Naive B cell (primary cell): ENCODE measurements around the gene ALG6. TPM values are rescaled to one million over a fixed set of nuclear protein-coding genes. Genes with fewer than 3 reads are reported as not detected.
"Not testable (repeated sequence)": the region's sequence is repeated elsewhere in the genome, so short reads cannot be mapped to it uniquely, and the experiment has no call there.

Experiments used
- ATAC-seq, 2 donors: fragments of 150-1000 bp; cut with Tn5 transposase; 2 replicates each; pipeline ENCODE4 v1.10.0; 2021; ENCODE audit warnings: low read depth in 2 of 2, mild to moderate bottlenecking in 2 of 2, moderate library complexity in 2 of 2
- DNase-seq: peaks from one replicate; pipeline ENCODE4 v3.0.0; 2022
- H3K27ac Mint-ChIP-seq, 6 donors: one replicate each; pipeline ENCODE4 v1.8.0; 2020 to 2022; ENCODE audit warnings: mild to moderate bottlenecking in 6 of 6, mixed read lengths in 6 of 6, moderate library complexity in 5 of 6, inconsistent platforms in 2 of 6
- H3K27me3 Mint-ChIP-seq, 3 donors: one replicate each; pipeline ENCODE4 v1.8.0; 2021 to 2022; ENCODE audit warnings: mixed read lengths in 3 of 3, mild to moderate bottlenecking in 1 of 3
- H3K36me3 Mint-ChIP-seq, 2 donors: one replicate each; pipeline ENCODE4 v1.8.0; 2020 to 2022; ENCODE audit warnings: mixed read lengths in 2 of 2, inconsistent platforms in 1 of 2, mild to moderate bottlenecking in 1 of 2
- H3K4me1 Mint-ChIP-seq, 3 donors: one replicate each; pipeline ENCODE4 v1.8.0; 2020 to 2022; ENCODE audit warnings: mixed read lengths in 3 of 3, inconsistent platforms in 1 of 3, mild to moderate bottlenecking in 1 of 3, moderate library complexity in 1 of 3
- H3K4me3 Mint-ChIP-seq, 8 donors: one replicate each; pipeline ENCODE4 v1.8.0; 2020 to 2022; ENCODE audit warnings: mild to moderate bottlenecking in 8 of 8, mixed read lengths in 8 of 8, moderate library complexity in 8 of 8, inconsistent platforms in 2 of 8
- H3K9me3 Mint-ChIP-seq, 7 donors: one replicate each; pipeline ENCODE4 v1.8.0; 2020 to 2022; ENCODE audit warnings: mixed read lengths in 7 of 7, mild to moderate bottlenecking in 5 of 7, inconsistent platforms in 2 of 7, moderate library complexity in 1 of 7
- polyA plus RNA-seq, 6 donors: library from polyadenylated mRNA; unstranded; fragments of 300-500 nt; fragmentation: Illumina TruSeq; gene quantifications; one replicate each; pipeline ENCODE4 v1.2.3, GENCODE V29; 2021; ENCODE audit warnings: low read depth in 6 of 6

ALG6 gene
- polyA plus RNA-seq, 6 donors from 2014 or later, result 13.4 to 35.8 (median 22.6) TPM

- no peak overlapping the region for H3K27ac Mint-ChIP-seq
- H3K27me3 Mint-ChIP-seq, result no peaks in the 10 kb centered on the region
- ATAC-seq (no peak), DNase-seq (no peak)
- no peaks in the 10 kb centered on the region for H3K36me3 Mint-ChIP-seq
- H3K4me3 Mint-ChIP-seq, result no peak overlapping the region
- peaks cover 0 to 2% (median 0%) of the 10 kb centered on the region in 3 donors for H3K4me1 Mint-ChIP-seq
- peaks cover 0 to 1% (median 0%) of the 10 kb centered on the region in 7 donors for H3K9me3 Mint-ChIP-seq
These were observed 83.0 kb downstream of the ALG6 start for GRCh38 chr1:63450416-63450815.

DNA sequence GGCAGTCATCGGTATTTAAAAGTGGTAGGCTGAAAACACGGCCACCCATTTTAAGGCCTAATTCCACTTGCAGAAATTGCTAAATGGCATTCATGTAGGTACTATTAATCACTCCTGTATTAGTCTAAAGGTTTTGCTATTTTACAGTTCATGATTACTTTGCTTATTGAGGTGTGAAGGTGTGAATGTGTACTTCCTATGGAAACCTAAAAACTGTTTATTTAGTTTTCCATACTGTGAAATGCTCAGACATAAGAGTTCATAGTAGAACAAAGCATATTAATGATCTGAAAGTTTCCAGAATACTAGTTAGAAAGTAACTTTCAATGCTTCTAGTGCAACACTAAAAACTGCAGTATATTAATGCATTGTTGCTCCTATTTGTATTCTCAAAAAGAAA is 85.8 kb downstream of the ALG6 start:
- no peaks in the 10 kb centered on the region for H3K9me3 Mint-ChIP-seq
- no peak for ATAC-seq
- H3K4me1 Mint-ChIP-seq, result peaks cover 0 to 2% (median 0%) of the 10 kb centered on the region in 3 donors
- no peak overlapping the region for H3K27ac Mint-ChIP-seq
- DNase-seq, result no peak
- no peaks in the 10 kb centered on the region for H3K27me3 Mint-ChIP-seq
- no peak overlapping the region for H3K4me3 Mint-ChIP-seq
- H3K36me3 Mint-ChIP-seq, result peaks cover 4 to 5% of the 10 kb centered on the region in 2 donors

DNA sequence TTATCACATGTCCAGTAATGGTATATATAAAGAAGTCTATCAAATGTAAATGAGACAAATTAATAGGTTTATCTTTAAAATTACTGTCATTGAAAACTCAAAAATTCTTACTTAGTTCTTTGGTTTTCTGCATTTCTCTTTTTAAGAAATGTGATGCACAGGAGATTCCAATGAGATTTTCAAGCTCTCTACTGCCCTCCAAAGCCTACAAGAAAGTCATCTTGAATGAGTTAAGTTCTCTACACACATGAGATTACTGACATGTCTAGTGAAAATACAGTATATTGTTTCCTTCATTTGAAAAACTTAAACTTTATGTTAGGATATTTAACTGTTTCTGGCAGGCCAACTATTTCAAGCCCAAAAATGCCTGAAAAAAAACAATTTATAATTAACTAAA is 86.8 kb downstream of the ALG6 start:
- DNase-seq, result no peak
- ATAC-seq, result no peak
- H3K27ac Mint-ChIP-seq, result no peak overlapping the region
- no peaks in the 10 kb centered on the region for H3K27me3 Mint-ChIP-seq
- no peaks in the 10 kb centered on the region for H3K9me3 Mint-ChIP-seq
- peaks cover 0 to 2% (median 0%) of the 10 kb centered on the region in 3 donors for H3K4me1 Mint-ChIP-seq
- peaks cover 5 to 8% of the 10 kb centered on the region in 2 donors for H3K36me3 Mint-ChIP-seq
- no peak overlapping the region for H3K4me3 Mint-ChIP-seq

GRCh38 chr1:63458750-63459149 is 91.3 kb downstream of the ALG6 start:
- no peak overlapping the region for H3K27ac Mint-ChIP-seq
- no peak for DNase-seq
- no peaks in the 10 kb centered on the region for H3K4me1 Mint-ChIP-seq
- no peak for ATAC-seq
- H3K4me3 Mint-ChIP-seq, result peak overlapping the region in 1 of 8 donors; percentile 37
- H3K9me3 Mint-ChIP-seq, result peaks cover 0 to 21% (median 7%) of the 10 kb centered on the region in 7 donors
- no peaks in the 10 kb centered on the region for H3K27me3 Mint-ChIP-seq
- H3K36me3 Mint-ChIP-seq, result peaks cover 17 to 25% of the 10 kb centered on the region in 2 donors

DNA sequence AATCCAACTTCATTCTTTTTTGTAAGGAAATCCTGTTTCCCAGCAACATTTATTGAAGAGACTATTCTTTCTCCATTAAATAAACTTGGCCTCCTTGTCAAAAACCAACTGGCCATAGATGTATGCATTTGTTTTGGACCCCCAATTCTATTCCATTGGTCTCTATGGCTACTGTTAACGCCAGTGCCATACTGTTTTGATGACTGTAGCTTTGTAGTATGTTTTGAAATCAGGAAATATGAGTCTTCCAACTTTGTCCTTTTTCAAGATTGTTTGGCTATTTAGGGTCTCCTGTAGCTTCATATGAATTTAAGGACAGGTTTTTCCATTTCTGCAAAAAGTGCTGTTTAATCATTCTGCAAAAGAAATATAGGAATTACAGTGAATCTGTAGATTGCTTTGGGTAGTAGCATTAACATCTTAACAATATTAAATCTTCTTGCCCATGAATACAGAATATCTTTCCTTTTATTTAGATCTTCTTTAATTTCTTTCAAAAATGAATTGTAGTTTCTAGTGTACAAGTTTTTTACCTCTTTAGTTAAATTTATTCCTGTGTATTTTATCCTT is 94.3 kb downstream of the ALG6 start:
- Mint-ChIP-seq H3K4me3 (no peak overlapping the region), H3K36me3 (peaks cover 17 to 30% of the 10 kb centered on the region in 2 donors), H3K27me3 (no peaks in the 10 kb centered on the region), H3K27ac (no peak overlapping the region), H3K9me3 (peaks cover 0 to 21% (median 7%) of the 10 kb centered on the region in 7 donors), H3K4me1 (no peaks in the 10 kb centered on the region)
- no peak for DNase-seq
- ATAC-seq, result no peak

DNA sequence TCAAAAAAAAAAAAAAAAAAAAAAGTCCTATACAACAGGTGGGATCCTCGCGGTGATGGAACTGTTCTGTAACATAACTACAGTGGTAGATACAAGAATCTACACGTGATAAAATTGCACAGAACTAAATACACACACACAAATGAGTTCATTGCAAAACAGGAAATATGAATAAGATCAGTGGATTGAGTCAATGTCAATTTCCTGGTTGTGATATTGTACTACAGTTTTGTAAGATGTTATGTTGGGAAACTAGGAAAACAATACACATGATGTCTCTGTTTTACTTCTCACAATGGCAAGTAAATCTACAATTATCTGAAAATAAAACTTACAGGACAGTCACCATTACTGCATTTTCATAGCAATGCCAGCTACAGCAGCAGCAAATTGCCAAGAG is 95.8 kb downstream of the ALG6 start:
- Mint-ChIP-seq H3K4me3 (no peak overlapping the region), H3K4me1 (no peaks in the 10 kb centered on the region), H3K27ac (no peak overlapping the region), H3K27me3 (no peaks in the 10 kb centered on the region), H3K36me3 (peaks cover 11 to 26% of the 10 kb centered on the region in 2 donors), H3K9me3 (peaks cover 0 to 21% (median 7%) of the 10 kb centered on the region in 7 donors)
- DNase-seq, result no peak
- no peak for ATAC-seq

- H3K36me3 Mint-ChIP-seq, result peaks cover 21 to 36% of the 10 kb centered on the region in 2 donors
- H3K27ac Mint-ChIP-seq, result no peak overlapping the region
- H3K27me3 Mint-ChIP-seq, result no peaks in the 10 kb centered on the region
- no peaks in the 10 kb centered on the region for H3K4me1 Mint-ChIP-seq
- H3K4me3 Mint-ChIP-seq, result no peak overlapping the region
- ATAC-seq (no peak), DNase-seq (no peak)
- H3K9me3 Mint-ChIP-seq, result peaks cover 0 to 28% (median 12%) of the 10 kb centered on the region in 7 donors
These were observed 98.8 kb downstream of the ALG6 start for GRCh38 chr1:63466181-63466580.

- H3K36me3 Mint-ChIP-seq, result peaks cover 21 to 34% of the 10 kb centered on the region in 2 donors
- H3K9me3 Mint-ChIP-seq, result peaks cover 0 to 23% (median 14%) of the 10 kb centered on the region in 7 donors
- H3K27me3 Mint-ChIP-seq, result no peaks in the 10 kb centered on the region
- peak overlapping the region in 2 of 6 donors; percentile 51 to 76 for H3K27ac Mint-ChIP-seq
- DNase-seq (no peak), ATAC-seq (no peak)
- H3K4me3 Mint-ChIP-seq, result no peak overlapping the region
- no peaks in the 10 kb centered on the region for H3K4me1 Mint-ChIP-seq
These were observed 99.3 kb downstream of the ALG6 start for GRCh38 chr1:63466759-63467158.

GRCh38 chr1:63468683-63469082 is 101.3 kb downstream of the ALG6 start:
- ATAC-seq, H3K27ac Mint-ChIP-seq, H3K9me3 Mint-ChIP-seq, H3K4me3 Mint-ChIP-seq, H3K4me1 Mint-ChIP-seq, DNase-seq, H3K27me3 Mint-ChIP-seq: not testable (repeated sequence)
- peaks cover 12 to 20% of the 10 kb centered on the region in 2 donors for H3K36me3 Mint-ChIP-seq

- Mint-ChIP-seq H3K36me3 (peaks cover 4 to 22% of the 10 kb centered on the region in 2 donors), H3K27me3 (no peaks in the 10 kb centered on the region), H3K4me1 (no peaks in the 10 kb centered on the region), H3K27ac (no peak overlapping the region), H3K4me3 (no peak overlapping the region), H3K9me3 (peaks cover 0 to 6% (median 2%) of the 10 kb centered on the region in 7 donors)
- DNase-seq (no peak), ATAC-seq (no peak)
These were observed 108.3 kb downstream of the ALG6 start for GRCh38 chr1:63475761-63476160.

DNA sequence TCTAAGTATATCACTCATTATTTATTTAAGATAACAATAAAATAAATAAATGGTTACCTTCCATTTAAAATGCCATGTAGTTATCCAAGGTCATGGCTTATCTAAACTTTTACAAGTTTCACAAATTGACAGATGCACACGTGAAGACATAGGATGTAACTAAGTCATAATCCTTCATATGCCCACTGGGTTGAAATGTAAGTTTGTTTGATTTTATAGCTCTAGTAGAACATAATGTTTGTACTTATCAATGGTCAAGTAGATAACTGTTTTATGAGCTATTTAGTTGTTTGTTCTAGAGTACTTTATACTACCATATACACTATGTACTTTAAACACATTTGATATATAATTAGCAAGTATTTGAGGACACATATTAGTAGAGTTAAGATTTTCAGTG is 112.6 kb downstream of the ALG6 start:
- no peaks in the 10 kb centered on the region for H3K27me3 Mint-ChIP-seq
- peaks cover under 1 to 16% of the 10 kb centered on the region in 2 donors for H3K36me3 Mint-ChIP-seq
- ATAC-seq (no peak), DNase-seq (no peak)
- no peak overlapping the region for H3K4me3 Mint-ChIP-seq
- no peaks in the 10 kb centered on the region for H3K4me1 Mint-ChIP-seq
- no peak overlapping the region for H3K27ac Mint-ChIP-seq
- no peaks in the 10 kb centered on the region for H3K9me3 Mint-ChIP-seq

DNA sequence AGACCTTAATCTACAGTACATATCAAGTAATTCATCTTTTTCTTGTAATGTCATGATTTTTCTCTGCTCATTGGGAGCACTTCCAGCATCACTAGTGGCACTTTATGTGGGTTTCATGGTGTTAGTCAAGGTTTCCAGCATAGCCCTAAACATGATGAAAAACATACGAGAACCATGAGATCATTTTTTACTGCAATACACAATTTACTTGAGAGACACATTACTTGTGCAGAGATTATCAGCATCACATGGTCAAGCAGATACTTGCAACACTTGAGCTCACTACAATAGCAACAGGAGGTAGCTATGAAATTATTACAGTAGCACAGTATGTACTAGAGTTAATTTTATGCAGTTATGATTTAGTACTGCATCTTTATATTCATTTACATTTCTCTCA is 119.2 kb downstream of the ALG6 start:
- peaks cover 0 to 11% (median 0%) of the 10 kb centered on the region in 3 donors for H3K4me1 Mint-ChIP-seq
- peaks cover 0 to 7% of the 10 kb centered on the region in 2 donors for H3K36me3 Mint-ChIP-seq
- ATAC-seq (no peak), DNase-seq (no peak)
- peak overlapping the region in 1 of 6 donors; percentile 63 for H3K27ac Mint-ChIP-seq
- H3K9me3 Mint-ChIP-seq, result no peaks in the 10 kb centered on the region
- H3K4me3 Mint-ChIP-seq, result no peak overlapping the region
- no peaks in the 10 kb centered on the region for H3K27me3 Mint-ChIP-seq

- ATAC-seq (no peak), DNase-seq (no peak)
- Mint-ChIP-seq H3K27ac (no peak overlapping the region), H3K4me1 (peaks cover 0 to 18% (median 0%) of the 10 kb centered on the region in 3 donors), H3K27me3 (no peaks in the 10 kb centered on the region), H3K9me3 (no peaks in the 10 kb centered on the region), H3K4me3 (no peak overlapping the region), H3K36me3 (peaks cover 2 to 7% of the 10 kb centered on the region in 2 donors)
These were observed 120.1 kb downstream of the ALG6 start for GRCh38 chr1:63487336-63488065.
